ENCODE measurements around the gene CDC37. TPM values are rescaled to one million over a fixed set of nuclear protein-coding genes. Genes with fewer than 3 reads are reported as not detected.
"Not testable (repeated sequence)": the region's sequence is repeated elsewhere in the genome, so short reads cannot be mapped to it uniquely, and the experiment has no call there.

The CDC37 gene
- polyA plus RNA-seq, 3 donors = 166 to 183 (median 170) TPM

DNA sequence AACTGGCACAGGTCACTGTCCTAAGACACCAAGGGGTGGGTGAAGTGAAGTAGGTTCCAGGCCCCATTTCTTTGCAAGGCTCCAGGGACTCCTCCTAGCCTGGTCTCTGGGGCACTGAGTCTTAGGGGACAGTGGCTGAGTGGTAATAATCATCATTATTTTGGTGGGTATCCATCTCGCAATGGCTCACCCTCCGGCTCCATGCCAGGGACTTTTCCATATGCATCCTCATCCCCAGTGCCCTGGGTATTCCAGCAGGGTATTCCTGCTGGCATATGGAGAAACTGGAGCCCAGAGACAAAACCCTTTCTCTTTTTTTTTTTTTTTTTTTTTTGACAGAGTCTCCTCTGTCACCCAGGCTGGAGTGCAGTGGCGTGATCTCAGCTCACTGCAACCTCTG lies 19.5 kb upstream of the CDC37 start:
- no peak for DNase-seq

GRCh38 chr19:10422046-10422461 lies 18.7 kb upstream of the CDC37 start:
- DNase-seq = no peak

DNA sequence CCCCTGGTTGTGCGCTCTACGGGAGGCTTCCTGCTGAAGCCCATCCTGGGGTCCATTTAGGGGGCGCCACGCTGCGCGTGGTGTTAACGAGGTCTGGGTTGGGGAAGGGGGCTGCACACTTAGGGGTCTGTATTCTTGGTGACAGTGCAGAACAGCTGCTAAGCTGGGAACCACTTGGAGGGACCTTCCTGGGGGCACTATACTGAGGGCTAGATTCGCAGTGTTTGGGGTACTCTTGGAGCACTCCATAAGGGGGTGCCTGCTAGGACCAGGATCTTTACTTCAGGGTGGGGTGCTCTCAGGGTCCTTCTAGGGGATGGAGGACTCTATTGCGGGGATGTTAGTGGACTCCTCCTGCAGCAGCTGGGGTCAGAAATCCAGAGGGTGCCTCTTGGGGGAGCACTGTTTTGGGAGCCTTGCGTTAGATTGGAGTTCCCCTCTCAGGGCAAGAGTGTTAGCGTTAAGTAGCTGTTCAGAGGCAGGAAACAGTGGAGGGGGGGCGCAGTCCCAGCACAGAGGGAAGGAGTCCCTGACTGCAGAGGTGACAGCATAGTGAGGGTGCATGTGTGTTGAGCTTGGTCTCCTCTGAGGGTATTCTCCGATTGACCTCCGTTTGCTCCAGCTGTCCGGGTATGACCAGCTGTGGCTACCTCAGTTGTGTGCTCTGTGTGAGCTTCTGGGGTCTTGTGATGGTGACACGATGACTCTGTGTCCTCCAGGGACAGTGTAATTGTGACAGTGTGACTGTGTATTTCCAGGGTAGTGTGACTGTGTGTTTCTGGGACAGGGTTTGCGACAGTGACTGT lies 18.1 kb upstream of the CDC37 start:
- no peak for DNase-seq

- no peak for DNase-seq
Measured at GRCh38 chr19:10420444-10421239, 17.3 kb upstream of the CDC37 start, which contains the start of gene PDE4A. Gene PDE4A (plus strand): TSS chr19:10420538. CDS start chr19:10420765, 227 bp downstream.

DNA sequence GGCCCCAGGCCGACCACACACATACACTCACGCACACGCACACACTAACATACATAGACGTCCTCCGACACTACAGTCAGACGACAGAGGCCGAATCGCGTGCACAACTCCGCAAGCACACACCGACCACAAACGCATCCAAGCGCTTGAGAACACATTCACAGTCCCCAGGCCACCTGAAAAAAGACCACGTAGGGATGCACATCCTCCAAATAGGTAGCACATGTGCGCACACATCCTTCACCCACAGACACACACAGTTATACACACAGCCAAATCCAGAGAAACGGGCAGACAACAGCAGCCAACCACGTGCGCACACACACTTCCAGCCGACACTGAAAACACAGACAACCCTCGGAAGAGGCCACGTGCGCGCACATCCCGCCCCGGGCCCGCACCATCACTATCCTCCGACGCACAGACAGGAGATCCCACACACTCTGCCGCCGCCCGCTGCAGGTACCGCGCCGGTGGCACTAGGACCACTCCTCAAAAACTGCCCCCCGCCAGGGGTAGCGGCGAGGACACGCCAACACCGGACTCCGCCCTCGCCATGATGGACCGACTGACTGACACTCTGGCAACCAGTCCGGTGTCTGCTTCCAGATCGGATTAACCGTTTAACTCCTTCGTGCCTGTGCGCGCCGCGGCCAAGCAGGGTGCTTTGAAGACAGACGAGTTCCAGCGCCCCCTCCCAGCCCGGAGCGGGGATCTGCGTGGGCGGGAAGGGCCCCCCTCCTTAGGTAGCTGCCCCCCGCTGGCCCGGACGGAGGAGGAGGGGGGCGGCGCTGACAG lies 16.5 kb upstream of the CDC37 start:
- no peak for DNase-seq

DNA sequence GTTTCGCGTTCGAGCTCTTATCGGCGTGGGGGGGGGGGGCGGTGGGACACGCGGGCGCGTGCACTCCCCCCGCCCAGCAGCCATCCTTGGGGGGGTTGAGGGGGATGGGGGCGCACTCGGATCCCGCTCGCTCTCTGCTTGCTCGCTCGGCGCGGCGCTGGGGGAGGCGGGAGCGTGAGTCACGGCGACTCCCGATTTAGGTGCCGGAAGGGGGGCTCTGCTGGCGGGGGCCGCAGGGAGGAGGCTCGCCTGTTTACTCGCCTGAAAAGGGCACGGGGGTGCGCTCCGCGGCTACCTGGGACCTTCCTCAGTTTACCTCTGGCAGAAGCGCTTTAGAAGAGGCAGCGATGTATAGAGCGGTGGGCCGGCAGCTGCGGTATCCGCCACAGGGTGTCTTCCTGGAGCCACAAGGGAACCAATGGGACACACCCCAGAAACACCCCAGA lies 15.9 kb upstream of the CDC37 start:
- DNase-seq = no peak

- no peak for DNase-seq
Measured at GRCh38 chr19:10418485-10419199, 15.3 kb upstream of the CDC37 start.

- DNase-seq = no peak
Measured at GRCh38 chr19:10418235-10418484, 14.8 kb upstream of the CDC37 start.

- DNase-seq = no peak
Measured at GRCh38 chr19:10417541-10418234, 14.3 kb upstream of the CDC37 start.

GRCh38 chr19:10416380-10417257 lies 13.3 kb upstream of the CDC37 start:
- DNase-seq = peak; percentile 64

DNA sequence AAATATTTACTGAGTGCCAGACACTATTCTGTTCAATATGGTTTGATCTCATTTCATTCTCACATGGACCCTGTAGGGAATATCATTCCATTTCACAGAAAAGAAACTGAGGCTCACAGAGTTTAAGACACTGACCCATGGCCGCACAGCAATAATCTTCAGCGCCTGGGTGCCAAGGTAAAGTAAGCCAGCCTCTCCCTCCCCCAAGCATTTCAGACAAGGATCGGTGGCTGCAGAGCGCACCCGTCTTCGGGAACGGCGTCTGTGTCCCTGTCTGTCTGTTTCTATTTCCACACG lies 12.7 kb upstream of the CDC37 start:
- no peak for DNase-seq

DNA sequence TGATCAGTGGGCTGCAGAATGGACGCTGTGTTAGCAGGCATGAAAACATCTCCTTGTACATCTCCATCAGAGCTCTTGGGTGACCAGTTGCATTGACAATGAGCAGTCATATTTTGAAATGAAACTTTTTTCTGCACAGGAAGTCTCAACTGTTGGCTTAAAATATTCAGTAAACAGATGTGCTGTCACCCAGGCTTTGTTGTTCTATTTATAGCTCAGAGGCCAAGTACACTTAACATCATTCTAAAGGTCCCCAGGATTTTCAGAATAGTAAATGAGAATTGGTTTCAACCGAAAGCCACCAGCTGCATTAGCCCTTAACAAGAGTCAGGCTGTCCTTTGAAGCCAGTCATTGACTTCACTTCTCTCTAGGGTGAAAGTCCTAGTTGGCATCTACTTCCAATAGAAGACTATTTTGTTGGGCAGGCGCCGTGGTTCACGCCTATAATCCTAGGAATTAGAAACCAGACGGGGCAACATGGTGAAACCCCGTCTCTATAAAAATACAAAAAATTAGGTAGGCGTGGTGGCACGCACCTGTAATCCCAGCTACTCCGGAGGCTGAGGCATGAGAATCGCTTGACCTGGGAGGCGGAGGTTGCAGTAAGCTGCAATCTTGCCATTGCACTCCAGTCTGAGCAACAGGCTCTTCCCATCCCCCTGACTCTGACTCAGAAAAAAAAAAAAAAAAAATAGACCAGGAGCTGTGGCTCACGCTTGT lies 9.1 kb upstream of the CDC37 start:
- DNase-seq = no peak

GRCh38 chr19:10411224-10411623 lies 7.9 kb upstream of the CDC37 start:
- DNase-seq = not testable (repeated sequence)

- no peak for DNase-seq
Measured at GRCh38 chr19:10408511-10409283, 5.4 kb upstream of the CDC37 start.

DNA sequence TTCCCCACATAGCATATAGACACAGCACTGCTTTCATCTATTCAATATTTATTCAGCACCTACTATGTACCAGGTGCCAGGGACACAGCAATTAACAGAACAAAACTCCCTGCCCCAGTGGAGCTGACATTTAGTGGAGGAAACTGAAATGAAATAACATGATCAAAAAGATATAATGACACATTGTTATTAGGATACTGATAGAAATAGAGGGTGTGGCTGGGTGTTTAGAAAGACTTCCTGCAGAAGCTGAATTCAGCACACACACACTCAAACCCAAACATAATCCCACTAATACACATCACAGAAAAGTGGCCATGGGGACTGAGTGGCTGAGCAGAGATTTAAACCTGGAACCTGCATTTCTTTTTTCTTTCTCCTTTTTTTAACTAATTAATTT lies 3.8 kb upstream of the CDC37 start:
- no peak for DNase-seq

DNA sequence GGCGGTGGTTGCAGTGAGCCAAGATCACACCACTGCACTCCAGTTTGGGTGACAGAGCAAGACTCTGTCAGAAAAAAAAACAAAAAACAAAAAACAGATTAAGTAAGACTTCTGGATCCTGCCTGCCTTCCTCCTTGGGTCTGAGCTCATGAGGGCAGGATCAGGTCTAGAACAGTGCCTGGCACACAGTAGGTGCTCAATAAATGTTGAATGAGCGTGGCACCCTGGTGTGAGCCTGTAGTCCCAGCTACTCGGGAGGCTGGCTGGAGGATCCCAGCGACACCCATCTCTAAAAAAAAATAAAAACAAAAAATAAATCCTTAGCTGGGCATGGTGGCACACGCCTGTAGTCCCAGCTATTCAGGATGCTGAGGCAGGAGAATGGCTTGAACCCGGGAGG lies 2.8 kb upstream of the CDC37 start:
- no peak for DNase-seq

GRCh38 chr19:10404888-10405820 lies 1.8 kb upstream of the CDC37 start:
- DNase-seq = no peak

Measured in renal pelvis (tissue), 4 donors.